GM21529 (cell line): ENCODE measurements around the gene SELENOS.

Experiments used
- ATAC-seq: cut with Tn5 transposase; IDR thresholded peaks from one replicate; pipeline ENCODE4 v1.9.1; 2021; ENCODE audit not compliant: unreplicated experiment

Gene SELENOS

DNA sequence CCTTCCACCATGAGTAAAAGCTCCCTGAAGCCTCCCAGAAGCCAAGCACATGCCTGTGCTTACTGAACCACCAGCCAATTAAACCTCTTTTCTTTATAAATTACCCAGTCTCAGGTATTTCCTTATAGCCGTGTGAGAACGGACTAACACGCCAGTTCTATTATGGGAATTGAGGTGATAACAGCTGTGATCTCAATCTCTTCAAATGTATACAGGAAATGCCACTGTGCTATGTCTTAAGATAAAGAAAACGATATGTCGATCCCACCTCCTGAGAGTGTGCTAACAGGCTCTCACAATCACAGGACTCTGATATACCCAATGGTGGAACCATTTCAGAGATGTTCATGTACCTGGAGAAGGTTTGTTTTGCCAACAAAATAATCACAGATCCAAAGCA lies 51.6 kb downstream of the SELENOS start:
- no peak for ATAC-seq
